ENCODE measurements around the gene GSG1L2.

Gene GSG1L2

DNA sequence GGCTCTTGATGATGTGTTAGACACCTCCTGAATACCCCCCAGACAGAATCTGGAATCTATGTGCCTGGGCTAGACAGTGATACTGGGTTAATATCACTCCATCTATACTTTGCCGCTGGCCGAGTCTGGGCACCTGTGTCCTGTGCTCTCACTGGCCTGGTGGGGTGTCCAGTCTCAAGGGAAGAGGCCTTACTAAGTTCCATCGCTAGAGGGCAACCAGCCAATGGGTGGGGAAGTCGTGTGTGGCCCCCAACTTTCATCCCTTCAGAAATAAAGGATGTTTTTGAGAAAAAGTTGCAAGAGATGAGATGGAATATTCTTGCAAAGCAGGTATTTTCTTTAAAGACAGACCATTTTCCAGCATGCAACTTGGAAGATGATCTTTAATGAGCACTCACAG, 2.2 kb upstream of the GSG1L2 start:
- TF ChIP-seq, protein P1, sequence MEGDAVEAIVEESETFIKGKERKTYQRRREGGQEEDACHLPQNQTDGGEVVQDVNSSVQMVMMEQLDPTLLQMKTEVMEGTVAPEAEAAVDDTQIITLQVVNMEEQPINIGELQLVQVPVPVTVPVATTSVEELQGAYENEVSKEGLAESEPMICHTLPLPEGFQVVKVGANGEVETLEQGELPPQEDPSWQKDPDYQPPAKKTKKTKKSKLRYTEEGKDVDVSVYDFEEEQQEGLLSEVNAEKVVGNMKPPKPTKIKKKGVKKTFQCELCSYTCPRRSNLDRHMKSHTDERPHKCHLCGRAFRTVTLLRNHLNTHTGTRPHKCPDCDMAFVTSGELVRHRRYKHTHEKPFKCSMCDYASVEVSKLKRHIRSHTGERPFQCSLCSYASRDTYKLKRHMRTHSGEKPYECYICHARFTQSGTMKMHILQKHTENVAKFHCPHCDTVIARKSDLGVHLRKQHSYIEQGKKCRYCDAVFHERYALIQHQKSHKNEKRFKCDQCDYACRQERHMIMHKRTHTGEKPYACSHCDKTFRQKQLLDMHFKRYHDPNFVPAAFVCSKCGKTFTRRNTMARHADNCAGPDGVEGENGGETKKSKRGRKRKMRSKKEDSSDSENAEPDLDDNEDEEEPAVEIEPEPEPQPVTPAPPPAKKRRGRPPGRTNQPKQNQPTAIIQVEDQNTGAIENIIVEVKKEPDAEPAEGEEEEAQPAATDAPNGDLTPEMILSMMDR (IDR thresholded peaks at IDR 0.05): no peak

DNA sequence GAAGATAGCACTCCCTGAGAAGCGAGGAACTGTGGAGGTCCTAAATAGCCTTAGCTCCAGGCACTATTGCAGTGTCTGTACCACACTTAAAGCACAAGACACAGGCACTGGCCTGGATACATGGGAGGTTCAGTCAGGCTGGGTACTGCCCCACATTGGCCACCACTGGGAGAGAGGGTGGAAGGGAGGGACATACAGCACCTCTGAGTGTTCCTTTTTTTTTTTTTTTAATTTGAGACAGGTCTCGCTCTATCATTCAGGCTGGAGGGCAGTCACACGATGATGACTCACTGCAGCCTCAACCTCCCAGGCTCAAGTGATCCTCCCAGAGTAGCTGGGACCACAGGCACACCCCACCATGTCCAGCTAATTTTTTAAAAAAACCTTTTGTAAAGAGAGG, 1.4 kb downstream of the GSG1L2 start:
- TF ChIP-seq, protein P1 (IDR thresholded peaks at IDR 0.05): no peak

DNA sequence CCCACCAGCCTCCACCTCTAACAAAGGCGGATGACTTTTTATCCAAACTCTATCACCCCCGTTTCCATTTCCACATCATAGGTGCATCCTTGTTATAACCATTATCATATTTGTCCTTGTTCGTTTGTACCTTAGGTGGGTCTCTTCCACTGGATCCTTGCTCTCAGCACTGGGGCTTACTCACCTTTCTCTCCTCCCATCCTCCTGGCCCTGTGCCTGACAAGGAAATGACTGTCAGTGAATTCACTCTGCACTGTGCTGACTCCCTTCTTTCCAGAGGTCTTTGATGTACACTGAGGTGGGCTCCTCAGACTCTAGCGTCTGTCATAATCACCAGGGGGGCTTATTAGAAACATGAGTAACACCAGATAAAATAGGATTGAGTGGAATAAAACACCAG, 3.1 kb downstream of the GSG1L2 start:
- TF ChIP-seq, protein P1 (IDR thresholded peaks at IDR 0.05): no peak

DNA sequence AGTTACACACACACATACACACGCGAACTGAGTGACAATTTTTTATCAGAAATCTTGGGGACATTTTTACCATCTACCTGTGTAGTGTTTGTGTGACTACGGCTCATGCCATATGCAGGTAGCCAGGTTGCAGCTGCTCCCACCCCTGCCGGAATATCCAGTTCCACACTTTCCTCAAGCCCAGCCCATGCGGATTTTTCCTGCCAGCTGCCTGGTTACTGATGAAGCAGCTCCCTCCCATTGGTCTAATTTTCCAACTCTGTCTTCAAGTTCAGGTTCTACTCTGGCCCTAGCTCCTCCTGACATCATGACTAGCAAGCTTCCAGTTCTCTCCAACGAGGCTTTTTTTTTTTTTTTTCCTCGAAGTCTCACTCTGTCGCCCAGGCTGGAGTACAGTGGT, 4.8 kb downstream of the GSG1L2 start:
- TF ChIP-seq, protein P1 (IDR thresholded peaks at IDR 0.05): no peak

DNA sequence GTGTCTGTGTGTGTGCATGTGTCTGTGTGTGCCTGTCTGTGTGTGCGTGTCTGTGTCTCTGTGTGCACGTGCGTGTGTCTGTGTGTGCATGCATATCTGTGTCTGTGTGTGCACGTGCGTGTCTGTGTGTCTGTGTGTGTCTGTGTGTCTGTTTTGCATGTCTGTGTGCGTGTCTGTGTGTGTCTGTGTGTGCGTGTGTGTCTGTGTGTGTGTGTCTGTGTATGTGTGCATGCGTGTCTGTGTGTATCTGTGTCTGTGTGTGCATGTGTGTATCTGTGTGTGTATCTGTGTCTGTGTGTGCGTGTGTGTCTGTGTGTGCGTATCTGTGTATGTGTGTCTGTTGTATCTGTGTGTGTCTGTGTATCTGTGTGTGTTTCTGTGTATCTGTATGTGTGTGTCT, 5.4 kb downstream of the GSG1L2 start:
- TF ChIP-seq, protein P1 (IDR thresholded peaks at IDR 0.05): no peak

DNA sequence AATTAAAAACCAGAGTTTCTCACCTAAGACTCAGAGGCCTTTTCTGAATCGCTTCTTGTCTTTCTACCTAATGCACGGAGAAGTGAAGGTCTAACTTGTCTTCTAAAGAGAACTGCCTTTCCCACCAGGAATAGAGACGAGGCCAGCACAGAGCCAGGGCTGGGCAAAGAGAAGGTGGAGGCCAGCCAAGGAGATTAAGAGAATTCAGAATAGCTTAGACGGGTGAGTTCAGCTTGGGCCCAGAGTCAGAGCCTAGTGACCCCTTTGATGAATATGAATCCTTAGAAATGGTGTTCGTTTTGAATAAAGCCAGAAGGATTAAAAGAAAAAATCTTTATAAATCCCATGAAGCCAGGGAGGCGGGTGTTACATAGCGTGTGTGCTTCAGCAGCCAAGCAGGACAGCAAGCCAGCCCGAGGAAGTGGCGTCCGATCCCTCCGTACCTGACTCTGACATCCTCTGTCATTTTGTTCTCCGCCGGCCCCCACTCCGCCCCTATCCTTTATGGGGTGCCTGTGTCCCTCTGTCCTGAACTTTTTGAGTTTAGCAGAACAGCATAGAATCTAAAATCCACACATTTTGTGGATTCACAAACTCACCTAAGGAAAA, 7.4 kb downstream of the GSG1L2 start:
- TF ChIP-seq, protein P1 (IDR thresholded peaks at IDR 0.05): no peak

DNA sequence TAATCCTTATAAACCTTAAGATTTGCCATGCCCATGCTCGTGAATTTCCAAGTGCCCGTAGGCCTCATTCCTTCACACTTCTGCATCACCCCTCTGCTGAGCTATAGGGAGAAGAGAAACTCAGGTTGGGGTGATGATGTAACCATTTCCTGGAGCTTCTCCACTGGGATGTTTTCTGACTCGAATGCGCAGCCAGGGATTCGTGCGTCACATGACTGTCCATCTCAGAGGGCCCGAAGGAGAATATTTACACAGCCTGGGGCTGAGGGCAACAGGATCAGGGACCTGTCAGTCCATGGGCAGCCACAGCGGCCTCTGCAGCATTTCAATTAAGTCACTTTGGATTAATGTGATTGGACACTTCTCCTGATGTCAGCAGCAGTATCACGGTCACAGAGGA, 8.7 kb downstream of the GSG1L2 start:
- TF ChIP-seq, protein P1 (IDR thresholded peaks at IDR 0.05): no peak

DNA sequence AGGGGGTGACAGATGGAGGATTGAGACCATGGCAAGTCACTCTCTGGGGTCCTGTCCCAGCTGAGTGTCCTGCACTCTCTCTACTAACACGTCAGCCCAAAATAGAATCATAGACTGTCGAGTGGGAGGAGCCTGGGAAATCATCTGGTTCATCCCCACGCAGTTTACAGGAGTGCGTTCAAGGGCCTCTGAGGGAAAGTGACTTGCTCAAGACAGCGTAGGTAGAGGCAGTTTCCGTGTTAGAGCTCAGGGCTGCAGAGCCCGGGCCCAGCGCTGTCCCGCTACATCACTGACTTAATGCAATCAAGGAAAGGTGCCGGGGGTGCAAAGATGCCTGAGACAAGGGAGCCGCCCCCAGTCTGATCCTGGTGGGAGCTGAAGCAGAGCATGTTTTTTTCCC, 10.3 kb downstream of the GSG1L2 start:
- TF ChIP-seq, protein P1 (IDR thresholded peaks at IDR 0.05): no peak

All from LNCAP (cell line).